ENCODE measurements around the gene GREB1L.

The GREB1L gene

DNA sequence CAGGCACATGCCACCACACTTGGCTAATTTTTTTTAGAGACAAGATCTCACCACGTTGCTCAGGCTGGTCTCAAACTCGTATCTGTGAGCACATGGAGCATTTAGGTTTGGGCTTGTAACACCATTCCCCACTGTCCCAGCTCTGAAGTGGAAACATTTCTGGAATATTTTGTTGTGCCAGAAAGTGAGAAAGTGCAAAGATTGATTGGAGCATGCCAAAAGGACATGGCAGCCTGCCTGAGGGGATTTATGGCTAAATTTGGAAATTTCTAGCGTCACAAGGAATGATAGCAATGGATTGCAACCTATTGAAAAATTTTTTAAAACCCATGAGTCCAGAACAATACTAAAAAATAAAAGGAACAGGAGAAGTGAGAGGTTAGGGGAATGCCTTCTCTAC, 221.7 kb downstream of the GREB1L start:
- Histone ChIP-seq H4K20me1 (ENCODE audit: insufficient read depth, low read length) (no peaks in the 10 kb centered on the region), H3K9me2 (replicated peaks; ENCODE audit: insufficient read depth, low read length) (no peaks in the 10 kb centered on the region), H3K27me3 (replicated peaks; ENCODE audit: insufficient read depth, low read length) (no peaks in the 10 kb centered on the region), H3K79me2 (ENCODE audit: low read length) (no peaks in the 10 kb centered on the region), H3K9ac (ENCODE audit: low read length) (no peak overlapping the region), H3F3A (ENCODE audit: insufficient read depth, low read length) (no peaks in the 10 kb centered on the region), H3K27ac (ENCODE audit: low read length) (no peak overlapping the region), H3K4me2 (ENCODE audit: low read depth, low read length) (no peak overlapping the region), H3K36me3 (replicated peaks; ENCODE audit: insufficient read depth, low read length) (no peaks in the 10 kb centered on the region), H3K9me3 (replicated peaks; ENCODE audit: insufficient read depth, low read length) (no peaks in the 10 kb centered on the region), H3K4me3 (ENCODE audit: low read length) (no peak overlapping the region), H3K4me1 (ENCODE audit: low read length) (no peaks in the 10 kb centered on the region), H2AFZ (ENCODE audit: low read length) (no peak overlapping the region)
- no peak for DNase-seq
- TF ChIP-seq EZH2 (optimal IDR thresholded peaks at IDR 0.05; ENCODE audit: low read depth, low read length), result no peak
- TF ChIP-seq, protein P1, sequence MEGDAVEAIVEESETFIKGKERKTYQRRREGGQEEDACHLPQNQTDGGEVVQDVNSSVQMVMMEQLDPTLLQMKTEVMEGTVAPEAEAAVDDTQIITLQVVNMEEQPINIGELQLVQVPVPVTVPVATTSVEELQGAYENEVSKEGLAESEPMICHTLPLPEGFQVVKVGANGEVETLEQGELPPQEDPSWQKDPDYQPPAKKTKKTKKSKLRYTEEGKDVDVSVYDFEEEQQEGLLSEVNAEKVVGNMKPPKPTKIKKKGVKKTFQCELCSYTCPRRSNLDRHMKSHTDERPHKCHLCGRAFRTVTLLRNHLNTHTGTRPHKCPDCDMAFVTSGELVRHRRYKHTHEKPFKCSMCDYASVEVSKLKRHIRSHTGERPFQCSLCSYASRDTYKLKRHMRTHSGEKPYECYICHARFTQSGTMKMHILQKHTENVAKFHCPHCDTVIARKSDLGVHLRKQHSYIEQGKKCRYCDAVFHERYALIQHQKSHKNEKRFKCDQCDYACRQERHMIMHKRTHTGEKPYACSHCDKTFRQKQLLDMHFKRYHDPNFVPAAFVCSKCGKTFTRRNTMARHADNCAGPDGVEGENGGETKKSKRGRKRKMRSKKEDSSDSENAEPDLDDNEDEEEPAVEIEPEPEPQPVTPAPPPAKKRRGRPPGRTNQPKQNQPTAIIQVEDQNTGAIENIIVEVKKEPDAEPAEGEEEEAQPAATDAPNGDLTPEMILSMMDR (IDR thresholded peaks at IDR 0.05; ENCODE audit: low read length), result no peak
- TF ChIP-seq EZH2phosphoT487 (IDR thresholded peaks at IDR 0.05; ENCODE audit: low read length), result no peak

DNA sequence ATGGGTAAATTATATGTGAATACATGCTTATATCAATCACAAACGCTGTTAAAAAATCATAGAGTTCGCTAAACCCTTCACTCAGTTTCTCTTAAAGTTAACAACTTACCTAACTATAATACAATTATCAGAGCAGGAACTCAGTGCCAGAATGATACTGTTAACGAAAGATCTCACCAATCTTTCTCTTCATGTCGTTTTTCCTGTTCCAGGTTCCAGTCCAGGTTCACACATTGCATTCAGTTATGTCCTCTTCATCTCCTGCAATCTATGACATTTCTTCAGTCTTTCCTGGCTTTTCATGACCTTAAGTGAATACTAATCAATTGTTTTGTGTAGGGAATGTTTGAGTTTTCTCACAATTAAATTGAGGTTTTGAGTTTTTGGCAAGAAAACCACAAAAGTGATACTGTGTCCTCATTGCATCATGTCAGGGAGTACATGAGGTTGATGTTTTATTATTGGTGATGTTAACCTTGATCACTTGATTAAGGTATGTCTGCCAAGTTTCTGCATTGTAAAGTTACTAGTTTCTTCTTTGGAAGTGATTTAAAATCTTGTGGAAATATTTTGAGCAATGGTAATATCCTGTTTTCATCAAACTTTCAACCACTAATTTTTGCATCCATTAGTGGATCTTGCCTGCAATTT, 226.6 kb downstream of the GREB1L start:
- no peaks in the 10 kb centered on the region for H3K9me3 ChIP-seq (replicated peaks; ENCODE audit: insufficient read depth, low read length)
- H3K4me3 ChIP-seq (ENCODE audit: low read length), result no peak overlapping the region
- H3K27me3 ChIP-seq (replicated peaks; ENCODE audit: insufficient read depth, low read length), result no peaks in the 10 kb centered on the region
- TF ChIP-seq EZH2 (optimal IDR thresholded peaks at IDR 0.05; ENCODE audit: low read depth, low read length) (no peak), EZH2phosphoT487 (IDR thresholded peaks at IDR 0.05; ENCODE audit: low read length) (no peak)
- TF ChIP-seq, protein P1 (IDR thresholded peaks at IDR 0.05; ENCODE audit: low read length), result no peak
- no peaks in the 10 kb centered on the region for H3K4me1 ChIP-seq (ENCODE audit: low read length)
- H3K36me3 ChIP-seq (replicated peaks; ENCODE audit: insufficient read depth, low read length), result no peaks in the 10 kb centered on the region
- no peak overlapping the region for H3K9ac ChIP-seq (ENCODE audit: low read length)
- H4K20me1 ChIP-seq (ENCODE audit: insufficient read depth, low read length), result no peaks in the 10 kb centered on the region
- H3K79me2 ChIP-seq (ENCODE audit: low read length), result no peaks in the 10 kb centered on the region
- H3F3A ChIP-seq (ENCODE audit: insufficient read depth, low read length), result no peaks in the 10 kb centered on the region
- H3K4me2 ChIP-seq (ENCODE audit: low read depth, low read length), result no peak overlapping the region
- no peaks in the 10 kb centered on the region for H3K9me2 ChIP-seq (replicated peaks; ENCODE audit: insufficient read depth, low read length)
- no peak for DNase-seq
- no peak overlapping the region for H2AFZ ChIP-seq (ENCODE audit: low read length)
- no peak overlapping the region for H3K27ac ChIP-seq (ENCODE audit: low read length)

DNA sequence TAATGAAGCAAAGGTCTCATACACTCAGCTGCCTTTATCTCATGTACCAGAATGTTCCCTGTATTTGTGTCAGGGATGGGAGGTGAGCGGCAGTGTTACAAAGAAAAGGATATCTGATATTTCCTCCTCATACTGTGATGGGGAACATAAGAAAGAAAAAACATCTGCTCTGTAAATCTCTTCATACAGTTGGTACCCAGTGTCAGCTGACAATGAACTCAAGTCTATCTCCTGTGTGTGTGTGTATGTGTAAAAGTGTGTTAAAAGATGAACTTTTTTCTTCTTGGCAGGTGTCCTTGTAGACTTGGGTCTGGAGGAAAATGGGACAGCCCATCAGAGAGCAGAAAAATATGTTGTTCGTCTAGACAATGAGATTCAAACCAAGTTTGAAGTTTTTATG, 230.7 kb downstream of the GREB1L start:
- no peak overlapping the region for H3K4me2 ChIP-seq (ENCODE audit: low read depth, low read length)
- no peak for DNase-seq
- no peak overlapping the region for H2AFZ ChIP-seq (ENCODE audit: low read length)
- no peak overlapping the region for H3K4me3 ChIP-seq (ENCODE audit: low read length)
- no peaks in the 10 kb centered on the region for H3K4me1 ChIP-seq (ENCODE audit: low read length)
- no peak overlapping the region for H3K9ac ChIP-seq (ENCODE audit: low read length)
- no peak overlapping the region for H3K27ac ChIP-seq (ENCODE audit: low read length)
- no peaks in the 10 kb centered on the region for H4K20me1 ChIP-seq (ENCODE audit: insufficient read depth, low read length)
- H3F3A ChIP-seq (ENCODE audit: insufficient read depth, low read length), result no peaks in the 10 kb centered on the region
- H3K79me2 ChIP-seq (ENCODE audit: low read length), result no peaks in the 10 kb centered on the region
- no peaks in the 10 kb centered on the region for H3K27me3 ChIP-seq (replicated peaks; ENCODE audit: insufficient read depth, low read length)
- no peaks in the 10 kb centered on the region for H3K9me3 ChIP-seq (replicated peaks; ENCODE audit: insufficient read depth, low read length)
- TF ChIP-seq EZH2 (optimal IDR thresholded peaks at IDR 0.05; ENCODE audit: low read depth, low read length) (no peak), EZH2phosphoT487 (IDR thresholded peaks at IDR 0.05; ENCODE audit: low read length) (no peak)
- TF ChIP-seq, protein P1 (IDR thresholded peaks at IDR 0.05; ENCODE audit: low read length), result no peak
- H3K36me3 ChIP-seq (replicated peaks; ENCODE audit: insufficient read depth, low read length), result no peaks in the 10 kb centered on the region
- no peaks in the 10 kb centered on the region for H3K9me2 ChIP-seq (replicated peaks; ENCODE audit: insufficient read depth, low read length)
